GM23338 (cell line): Measurements from ENCODE around the gene CYB5R4. TPM values are rescaled to one million over a fixed set of nuclear protein-coding genes. Genes with fewer than 3 reads are reported as not detected.

Experiments used
- ATAC-seq: fragments of 200-7000 bp; cut with Tn5 transposase; 3 replicates; pipeline ENCODE4 v1.9.1; 2020
- DNase-seq: peaks from one replicate; pipeline ENCODE4 v3.0.0-alpha.2; 2015; ENCODE audit warnings: low spot score
- H2AFZ ChIP-seq: fragments of 200-600 bp; sonication (generic); 2 replicates; pipeline ENCODE4 v1.8.0; 2016; ENCODE audit warnings: antibody characterized with exemption, mild to moderate bottlenecking, moderate library complexity
- H3F3A ChIP-seq: fragments of 200-600 bp; sonication (generic); replicated peaks from 2 replicates; pipeline ENCODE4 v1.8.0; 2017; ENCODE audit warnings: antibody characterized with exemption, mixed run types, low read depth
- H3K27ac ChIP-seq: fragments of 200-600 bp; sonication (generic); 2 replicates; pipeline ENCODE4 v1.6.1; 2016; ENCODE audit warnings: low read depth
- H3K27me3 ChIP-seq: fragments of 200-600 bp; sonication (generic); 2 replicates; pipeline ENCODE4 v1.8.0; 2016; ENCODE audit warnings: mild to moderate bottlenecking, mixed run types, moderate library complexity; ENCODE audit not compliant: insufficient read depth
- H3K36me3 ChIP-seq: fragments of 200-600 bp; sonication (generic); 2 replicates; pipeline ENCODE4 v1.8.0; 2016; ENCODE audit warnings: mild to moderate bottlenecking; ENCODE audit not compliant: insufficient read depth
- H3K4me1 ChIP-seq: fragments of 200-600 bp; sonication (generic); 2 replicates; pipeline ENCODE4 v1.8.0; 2016; ENCODE audit warnings: mild to moderate bottlenecking, moderate library complexity; ENCODE audit not compliant: insufficient read depth
- H3K4me2 ChIP-seq: fragments of 200-600 bp; sonication (generic); 2 replicates; pipeline ENCODE4 v1.7.1; 2017; ENCODE audit warnings: mixed run types
- H3K4me3 ChIP-seq: fragments of 200-600 bp; sonication (generic); 2 replicates; pipeline ENCODE4 v1.6.1; 2016; ENCODE audit warnings: mixed run types
- H3K79me2 ChIP-seq: fragments of 200-600 bp; sonication (generic); replicated peaks from 2 replicates; pipeline ENCODE4 v1.8.0; 2017; ENCODE audit warnings: mild to moderate bottlenecking; ENCODE audit not compliant: insufficient read depth
- H3K9me2 ChIP-seq: fragments of 200-600 bp; sonication (generic); 2 replicates; pipeline ENCODE4 v1.8.0; 2017; ENCODE audit not compliant: insufficient read depth
- H4K20me1 ChIP-seq: fragments of 200-600 bp; sonication (generic); replicated peaks from 2 replicates; pipeline ENCODE4 v1.8.0; 2017; ENCODE audit warnings: mild to moderate bottlenecking; ENCODE audit not compliant: insufficient read depth
- H3K27ac Mint-ChIP-seq: 2 replicates; pipeline ENCODE4 v1.8.0; 2020; ENCODE audit warnings: inconsistent platforms, mild to moderate bottlenecking, moderate library complexity, mixed read lengths
- H3K27me3 Mint-ChIP-seq: 3 replicates; pipeline ENCODE4 v1.8.0; 2022; ENCODE audit warnings: low read depth, mild to moderate bottlenecking, moderate library complexity, mixed read lengths, inconsistent platforms; ENCODE audit not compliant: insufficient read depth, poor library complexity
- H3K36me3 Mint-ChIP-seq: 3 replicates; pipeline ENCODE4 v1.8.0; 2021; ENCODE audit warnings: low read depth, mild to moderate bottlenecking, inconsistent platforms, moderate library complexity, mixed read lengths
- H3K4me1 Mint-ChIP-seq: 3 replicates; pipeline ENCODE4 v1.8.0; 2020; ENCODE audit warnings: mild to moderate bottlenecking, inconsistent platforms, mixed read lengths
- H3K4me3 Mint-ChIP-seq: 3 replicates; pipeline ENCODE4 v1.8.0; 2021; ENCODE audit warnings: moderate library complexity, mild to moderate bottlenecking, inconsistent platforms, mixed read lengths
- H3K9me3 Mint-ChIP-seq: 3 replicates; pipeline ENCODE4 v1.8.0; 2020; ENCODE audit warnings: moderate library complexity, mild to moderate bottlenecking, inconsistent platforms, mixed read lengths
- CREB1 ChIP-seq: fragments of 250-450 bp; sonication (Bioruptor Pico); IDR thresholded peaks from 2 replicates; pipeline ENCODE4 v1.5.0; 2020; ENCODE audit warnings: low read depth, mild to moderate bottlenecking, moderate library complexity
- CTCF ChIP-seq, 2 experiments: fragments of 200-600 bp in 1 of 2; sonication (generic) in 1 of 2; conservative IDR thresholded peaks; 2 replicates each; pipeline versions ENCODE4 v1.5.1 to v1.6.1; 2016 to 2017; ENCODE audit warnings: antibody characterized with exemption in 2 of 2, low read depth in 2 of 2, mild to moderate bottlenecking in 2 of 2, moderate library complexity in 1 of 2
- ETS1 ChIP-seq: IDR thresholded peaks from 2 replicates; pipeline ENCODE4 v1.6.1; 2016; ENCODE audit warnings: antibody characterized with exemption
- EZH2 ChIP-seq: fragments of 200-600 bp; sonication (generic); IDR thresholded peaks from one replicate; pipeline ENCODE4 v1.8.0; 2017; ENCODE audit warnings: antibody characterized with exemption, mild to moderate bottlenecking, low read depth; ENCODE audit not compliant: unreplicated experiment
- EZH2phosphoT487 ChIP-seq: fragments of 200-600 bp; sonication (generic); IDR thresholded peaks from one replicate; pipeline ENCODE4 v1.8.1; 2018; ENCODE audit warnings: antibody characterized with exemption; ENCODE audit not compliant: unreplicated experiment
- JUNB ChIP-seq: IDR thresholded peaks from one replicate; pipeline ENCODE4 v1.6.1; 2016; ENCODE audit warnings: antibody characterized with exemption; ENCODE audit not compliant: unreplicated experiment
- NANOG ChIP-seq: IDR thresholded peaks from 2 replicates; pipeline ENCODE4 v1.6.1; 2016; ENCODE audit warnings: antibody characterized with exemption, borderline replicate concordance
- POLR2AphosphoS5 ChIP-seq: IDR thresholded peaks from 2 replicates; pipeline ENCODE4 v1.6.1; 2016; ENCODE audit warnings: antibody characterized with exemption, low read depth
- REST ChIP-seq: IDR thresholded peaks from one replicate; pipeline ENCODE4 v1.6.1; 2018; ENCODE audit warnings: antibody characterized with exemption; ENCODE audit not compliant: unreplicated experiment
- STAT1 ChIP-seq: IDR thresholded peaks from one replicate; pipeline ENCODE4 v1.6.1; 2016; ENCODE audit warnings: antibody characterized with exemption; ENCODE audit not compliant: unreplicated experiment
- ZNF114 ChIP-seq: fragments of 250-450 bp; sonication (Bioruptor Pico); IDR thresholded peaks from 2 replicates; pipeline ENCODE4 v1.5.0; 2020; ENCODE audit warnings: mild to moderate bottlenecking, moderate library complexity
- ZNF331 ChIP-seq: fragments of 250-450 bp; sonication (Bioruptor Pico); IDR thresholded peaks from 2 replicates; pipeline ENCODE4 v1.5.0; 2020; ENCODE audit warnings: low read depth, mild to moderate bottlenecking, moderate library complexity
- ZNF462 ChIP-seq: fragments of 250-450 bp; sonication (Bioruptor Pico); IDR thresholded peaks from 2 replicates; pipeline ENCODE4 v1.5.0; 2020; ENCODE audit warnings: mild to moderate bottlenecking, moderate library complexity
- polyA plus RNA-seq: library from polyadenylated mRNA; unstranded; fragments of >200 nt; fragmentation: Nextera tagmentation; extraction: Ambion mirVana; gene quantifications from 2 replicates; pipeline ENCODE4 v1.2.1, GENCODE V29; 2016
- total RNA-seq: library from RNA; depleted of rRNA; stranded (reverse); fragments of >200 nt; shearing (Covaris generic); gene quantifications from 2 replicates; pipeline ENCODE4 v1.2.3, GENCODE V29; 2014

The CYB5R4 gene
- total and polyA plus RNA-seq, 2 experiments from 2014 or later: 8.9 to 17.2 TPM

DNA sequence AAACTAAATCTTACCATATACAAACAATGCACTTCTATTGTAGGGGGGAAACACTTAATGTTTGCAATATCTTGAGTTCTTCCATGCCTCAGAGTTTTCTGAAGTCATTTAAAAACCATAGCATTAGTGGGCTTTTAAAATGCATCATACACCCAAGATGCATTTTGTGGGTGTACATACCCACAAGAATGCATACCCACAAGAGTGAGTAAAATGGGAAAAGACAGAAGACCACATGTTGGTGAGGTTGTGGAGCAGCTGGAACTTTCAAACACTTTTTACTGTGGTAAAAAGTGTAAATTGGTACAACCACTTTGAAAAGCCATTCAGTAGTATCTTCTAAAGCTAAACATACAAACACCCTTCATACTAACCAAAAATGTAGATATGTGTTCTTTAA is 57.5 kb downstream of the CYB5R4 start:
- no peak overlapping the region for H3K4me3 Mint-ChIP-seq
- H3K4me3 ChIP-seq: no peak overlapping the region
- peaks cover 14% of the 10 kb centered on the region for H3K4me1 Mint-ChIP-seq
- no peak overlapping the region for H3K27ac ChIP-seq
- ATAC-seq (no peak), DNase-seq (no peak)
- no peak overlapping the region for H3K27ac Mint-ChIP-seq
- no peaks in the 10 kb centered on the region for H3K36me3 Mint-ChIP-seq
- H3K27me3 ChIP-seq: no peaks in the 10 kb centered on the region
- TF ChIP-seq ZNF114 (CRISPR knock-in tag) (no peak), EZH2 (no peak), POLR2AphosphoS5 (no peak), REST (no peak), CREB1 (no peak), JUNB (no peak), STAT1 (no peak), CTCF (conservative IDR thresholded peaks at IDR 0.05; ENCODE audit: low read depth in 2 of 2) (no peak), ETS1 (no peak), ZNF331 (CRISPR knock-in tag) (no peak), NANOG (no peak), EZH2phosphoT487 (no peak), ZNF462 (CRISPR knock-in tag) (no peak)
- no peaks in the 10 kb centered on the region for H3K9me3 Mint-ChIP-seq
- no peaks in the 10 kb centered on the region for H3K27me3 Mint-ChIP-seq
- H3K36me3 ChIP-seq: no peaks in the 10 kb centered on the region
- H3K9me2 ChIP-seq: no peaks in the 10 kb centered on the region
- no peaks in the 10 kb centered on the region for H4K20me1 ChIP-seq
- H3K4me2 ChIP-seq: no peak overlapping the region
- H2AFZ ChIP-seq: no peak overlapping the region
- H3K79me2 ChIP-seq: no peaks in the 10 kb centered on the region
- H3F3A ChIP-seq: no peaks in the 10 kb centered on the region
- H3K4me1 ChIP-seq: peaks cover 11% of the 10 kb centered on the region; the same call in 1 of the 2 replicates
